A549 (cell line): ENCODE data around the gene NDUFS1. TPM values are rescaled to one million over a fixed set of nuclear protein-coding genes. Genes with fewer than 3 reads are reported as not detected.

Experiments used
- ATAC-seq, 2 experiments: fragments of 200-7000 bp in 1 of 2; fragments of >200 bp in 1 of 2; cut with Nextera tagmentation in 1 of 2; cut with Tn5 transposase in 1 of 2; 3 replicates each; pipeline versions ENCODE4 v1.8.0 to v1.9.1; 2018 to 2020; ENCODE audit warnings: mild to moderate bottlenecking in 1 of 2, moderate library complexity in 1 of 2
- CTCF ChIA-PET: fragments of 300-600 bp; sonication (Branson Sonifier 250); formaldehyde crosslinking; extraction: SDS; loops from one replicate; lab custom pipeline; 2021; ENCODE audit warnings: antibody characterized with exemption, inconsistent platforms; lab: Yijun Ruan, JAX
- POLR2A ChIA-PET: fragments of 350-600 bp; formaldehyde crosslinking; extraction: SDS; loops from one replicate; lab custom pipeline; 2021; ENCODE audit warnings: antibody characterized with exemption, inconsistent platforms; lab: Yijun Ruan, JAX
- DNase-seq, 2 experiments: peaks; one replicate each; pipeline versions ENCODE4 v3.0.0 to v3.0.0-alpha.2; 2011 to 2016; ENCODE audit warnings: low read depth in 1 of 2, low spot score in 1 of 2
- FAIRE-seq: peaks from 2 replicates; lab custom pipeline; 2011; peaks lifted over from hg19 to GRCh38; lab: Jason Lieb, UNC
- H3K27ac ChIP-seq, 2 experiments: fragments of >200 bp; sonication (Bioruptor Twin); formaldehyde crosslinking; 3 replicates each; pipeline ENCODE4 v1.5.1; 2016 to 2017
- H3K4me1 ChIP-seq: fragments of >200 bp; sonication (Bioruptor Twin); formaldehyde crosslinking; 3 replicates; pipeline ENCODE4 v1.6.1; 2016
- H3K4me2 ChIP-seq: fragments of >200 bp; sonication (Bioruptor Twin); formaldehyde crosslinking; 3 replicates; pipeline ENCODE4 v1.6.1; 2016
- H3K4me3 ChIP-seq: fragments of >200 bp; sonication (Bioruptor Twin); formaldehyde crosslinking; 3 replicates; pipeline ENCODE4 v1.5.1; 2016
- H3K9me3 ChIP-seq: fragments of >200 bp; sonication (Bioruptor Twin); formaldehyde crosslinking; 3 replicates; pipeline ENCODE4 v1.6.1; 2016
- BHLHE40 ChIP-seq: IDR thresholded peaks from 2 replicates; pipeline ENCODE4 v1.6.1; 2012; ENCODE audit warnings: low read depth, low read length, inconsistent platforms
- CBX2 ChIP-seq: fragments of 200-600 bp; sonication (generic); IDR thresholded peaks from 2 replicates; pipeline ENCODE4 v1.6.1; 2016; ENCODE audit warnings: low read depth, mild to moderate bottlenecking, borderline replicate concordance
- CTCF ChIP-seq: fragments of >200 bp; sonication (Bioruptor Twin); formaldehyde crosslinking; IDR thresholded peaks from 3 replicates; pipeline ENCODE4 v1.5.1; 2016
- EHF ChIP-seq: fragments of 250-450 bp; sonication (Bioruptor Pico); IDR thresholded peaks from 2 replicates; pipeline ENCODE4 v1.5.0; 2020; ENCODE audit warnings: mild to moderate bottlenecking
- EHMT2 ChIP-seq: fragments of 200-600 bp; sonication (generic); IDR thresholded peaks from 2 replicates; pipeline ENCODE4 v1.6.1; 2016; ENCODE audit warnings: antibody characterized with exemption, low read depth, mild to moderate bottlenecking, moderate library complexity
- ELK1 ChIP-seq: fragments of 150-350 bp; IDR thresholded peaks from 2 replicates; pipeline ENCODE4 v1.6.1; 2014; ENCODE audit warnings: low read depth, mild to moderate bottlenecking, low read length
- EP300 ChIP-seq, 2 experiments: fragments of >200 bp; sonication (Bioruptor Twin); formaldehyde crosslinking; IDR thresholded peaks; 2 replicates in 1 of 2; 3 replicates in 1 of 2; pipeline ENCODE4 v1.6.1; 2016 to 2017
- FOXS1 ChIP-seq: fragments of 250-450 bp; sonication (Bioruptor Pico); IDR thresholded peaks from 2 replicates; pipeline ENCODE4 v1.5.0; 2020; ENCODE audit warnings: mild to moderate bottlenecking, moderate library complexity
- HDAC2 ChIP-seq: fragments of 200-600 bp; sonication (generic); IDR thresholded peaks from 2 replicates; pipeline ENCODE4 v1.6.1; 2016
- HOXA7 ChIP-seq: fragments of 250-450 bp; sonication (Bioruptor Pico); IDR thresholded peaks from 2 replicates; pipeline ENCODE4 v1.5.0; 2020; ENCODE audit warnings: mild to moderate bottlenecking, moderate library complexity
- HOXB13 ChIP-seq: fragments of 250-450 bp; sonication (Bioruptor Pico); IDR thresholded peaks from 2 replicates; pipeline ENCODE4 v1.5.0; 2020; ENCODE audit warnings: low read depth, mild to moderate bottlenecking, moderate library complexity
- HOXB5 ChIP-seq: fragments of 250-450 bp; sonication (Bioruptor Pico); IDR thresholded peaks from 2 replicates; pipeline ENCODE4 v1.5.0; 2020; ENCODE audit warnings: mild to moderate bottlenecking, moderate library complexity
- JUNB ChIP-seq: fragments of >200 bp; sonication (Bioruptor Twin); formaldehyde crosslinking; IDR thresholded peaks from 2 replicates; pipeline ENCODE4 v1.6.1; 2016
- MAFK ChIP-seq: fragments of 450-650 bp; IDR thresholded peaks from 2 replicates; pipeline ENCODE4 v1.6.1; 2014; ENCODE audit not compliant: partially characterized antibody
- MAZ ChIP-seq: fragments of 150-350 bp; IDR thresholded peaks from 2 replicates; pipeline ENCODE4 v1.6.1; 2014; ENCODE audit warnings: antibody characterized with exemption, low read depth, low read length, borderline replicate concordance
- PHF8 ChIP-seq: fragments of 200-600 bp; sonication (generic); IDR thresholded peaks from 2 replicates; pipeline ENCODE4 v1.6.1; 2016; ENCODE audit warnings: low read depth, mild to moderate bottlenecking, antibody characterized with exemption, moderate library complexity, borderline replicate concordance
- RAD21 ChIP-seq, 2 experiments: fragments of >200 bp in 1 of 2; sonication (Bioruptor Twin) in 1 of 2; formaldehyde crosslinking in 1 of 2; IDR thresholded peaks in 1 of 2; conservative IDR thresholded peaks in 1 of 2; 2 replicates in 1 of 2; 3 replicates in 1 of 2; pipeline ENCODE4 v1.6.1; 2012 to 2018; ENCODE audit warnings: inconsistent platforms in 1 of 2
- RARB ChIP-seq: fragments of 250-450 bp; sonication (Bioruptor Pico); IDR thresholded peaks from 2 replicates; pipeline ENCODE4 v1.8.0; 2021; ENCODE audit warnings: mild to moderate bottlenecking, moderate library complexity
- RFX5 ChIP-seq: fragments of 450-650 bp; IDR thresholded peaks from 2 replicates; pipeline ENCODE4 v1.7.1; 2014; ENCODE audit warnings: antibody characterized with exemption, mild to moderate bottlenecking, moderate library complexity
- TFCP2L1 ChIP-seq: fragments of 250-450 bp; sonication (Bioruptor Pico); IDR thresholded peaks from 2 replicates; pipeline ENCODE4 v1.5.0; 2021; ENCODE audit warnings: mild to moderate bottlenecking
- TP53 ChIP-seq: fragments of 250-450 bp; sonication (Bioruptor Pico); IDR thresholded peaks from 2 replicates; pipeline ENCODE4 v1.5.0; 2021; ENCODE audit warnings: mild to moderate bottlenecking, moderate library complexity
- ZFP36 ChIP-seq: fragments of 450-650 bp; IDR thresholded peaks from 2 replicates; pipeline ENCODE4 v1.6.1; 2014; ENCODE audit warnings: borderline replicate concordance; ENCODE audit not compliant: partially characterized antibody
- ZNF302 ChIP-seq: fragments of 250-450 bp; sonication (Bioruptor Pico); IDR thresholded peaks from 2 replicates; pipeline ENCODE4 v1.9.0; 2021; ENCODE audit warnings: inconsistent platforms, mild to moderate bottlenecking, moderate library complexity
- WGBS: methylation state at CpG from one replicate; pipeline ENCODE4 v1.1.6; 2017; ENCODE audit errors: missing lambda C conversion rate; 5-methylcytosine and 5-hydroxymethylcytosine counted together
- polyA plus RNA-seq, 4 experiments: library from polyadenylated mRNA; depleted of rRNA in 3 of 4; stranded (reverse); fragments of >200 nt; fragmentation: RNase III in 1 of 4; extraction: RNeasy Plus Mini Kit Qiagen cat#74134 plus additional on column Dnase treatment in 1 of 4; gene quantifications; 2 replicates in 3 of 4; 3 replicates in 1 of 4; pipeline ENCODE4 v1.2.3, GENCODE V29; 2011 to 2017
- TF ChIP-seq, protein P1 (sequence below): fragments of 250-450 bp; sonication (Bioruptor Pico); IDR thresholded peaks from 2 replicates; pipeline ENCODE4 v1.5.0; 2020; ENCODE audit warnings: low read depth, mild to moderate bottlenecking, moderate library complexity
- TF ChIP-seq, protein P2 (sequence below): fragments of 450-650 bp; IDR thresholded peaks from 2 replicates; pipeline ENCODE4 v1.6.1; 2014; ENCODE audit warnings: antibody characterized with exemption

The NDUFS1 gene
- polyA plus RNA-seq, 2 of the 4 experiments (the other 2 are of a cell fraction) = 86.7 to 134 TPM

DNA sequence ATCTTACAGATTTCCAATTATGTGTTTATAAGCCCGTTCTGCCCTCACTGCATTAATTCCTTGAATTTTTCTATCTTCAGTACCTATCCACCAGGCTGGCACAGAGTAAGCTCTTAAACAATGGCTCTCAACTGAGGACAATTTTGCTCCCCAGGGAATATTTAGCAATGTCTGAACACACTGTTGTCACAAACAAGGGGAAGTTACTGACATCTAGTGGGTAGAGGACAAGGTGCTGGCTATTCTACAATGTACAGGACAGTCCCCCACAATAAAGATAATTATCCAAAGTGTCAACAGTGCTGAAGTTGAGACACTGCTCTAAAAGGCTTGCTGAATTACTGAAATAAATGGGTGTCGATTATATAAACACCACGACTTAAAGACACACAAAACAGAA, 5.0 kb downstream of the NDUFS1 start:
- POLR2A ChIA-PET = no interaction called here
- peak in 1 of 2 experiments; percentile 57; a peak in 3 of 6 replicates for ATAC-seq
- peak in 1 of 2 experiments; percentile 43 for DNase-seq
- CTCF ChIA-PET = interaction anchor here (1.0 kb wide), 1 partner anchor 31 kb away, joined by 3 read pairs; no protein-coding TSS in a partner anchor
- no peak overlapping the region for H3K27ac ChIP-seq
- TF ChIP-seq CTCF (peak; percentile 32), ZNF302 (no peak), RAD21 (conservative IDR thresholded peaks at IDR 0.05 in 1 of 2, IDR thresholded peaks at IDR 0.05 in 1 of 2) (peak; percentile 36 to 45; a peak in 4 of 5 replicates), JUNB (no peak), MAFK (no peak), RARB (no peak), HOXB5 (CRISPR knock-in tag) (no peak), TP53 (CRISPR knock-in tag) (no peak), BHLHE40 (no peak), EHMT2 (no peak)
- H3K4me3 ChIP-seq = no peak overlapping the region
- WGBS = 70% methylated on average over 3 of the region's 3 CpGs
- H3K4me1 ChIP-seq = peaks cover 9% of the 10 kb centered on the region; the same call in 1 of the 3 replicates
- H3K4me2 ChIP-seq = no peak overlapping the region
- FAIRE-seq = no peak
- H3K9me3 ChIP-seq = no peaks in the 10 kb centered on the region

DNA sequence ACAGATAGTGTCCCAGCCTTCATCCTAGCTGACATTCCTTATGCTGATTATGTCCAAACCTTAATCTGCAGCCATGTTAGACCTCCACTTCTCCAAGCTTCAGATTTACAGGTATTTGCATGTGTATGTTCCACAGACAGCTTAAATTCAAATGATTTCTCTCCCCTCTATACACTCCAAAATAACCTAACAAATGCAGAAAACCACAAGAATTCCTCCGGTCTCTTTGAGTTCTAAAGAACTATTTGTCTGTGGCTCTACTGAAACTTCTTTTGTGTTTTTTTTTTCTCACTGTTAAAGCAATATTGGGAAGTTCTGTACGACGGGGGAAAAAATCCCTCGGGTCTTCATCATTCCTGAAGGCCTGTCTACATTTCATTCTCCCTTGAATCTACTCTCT, 8.6 kb downstream of the NDUFS1 start:
- POLR2A ChIA-PET = no interaction called here
- DNase-seq = no peak
- no peaks in the 10 kb centered on the region; the same call in 2 of the 3 replicates for H3K4me1 ChIP-seq
- H3K4me2 ChIP-seq = no peak overlapping the region
- no peaks in the 10 kb centered on the region for H3K9me3 ChIP-seq
- ATAC-seq = no peak
- H3K27ac ChIP-seq = no peak overlapping the region
- CTCF ChIA-PET = interaction anchor here (0.6 kb wide), 1 partner anchor 67 kb away, joined by 3 read pairs; no protein-coding TSS in a partner anchor
- no peak for FAIRE-seq
- 93% methylated on average over 4 of the region's 4 CpGs for WGBS
- no peak for TF ChIP-seq HDAC2
- TF ChIP-seq ZFP36 = no peak
- no peak for TF ChIP-seq EHF (CRISPR knock-in tag)
- TF ChIP-seq RFX5 = no peak
- TF ChIP-seq RARB = no peak
- TF ChIP-seq BHLHE40 = no peak
- TF ChIP-seq CBX2 = no peak
- TF ChIP-seq EP300 (IDR thresholded peaks at IDR 0.05) = no peak
- TF ChIP-seq FOXS1 (CRISPR knock-in tag) = no peak
- no peak for TF ChIP-seq TFCP2L1 (CRISPR knock-in tag)
- no peak for TF ChIP-seq MAZ
- TF ChIP-seq, protein P1, sequence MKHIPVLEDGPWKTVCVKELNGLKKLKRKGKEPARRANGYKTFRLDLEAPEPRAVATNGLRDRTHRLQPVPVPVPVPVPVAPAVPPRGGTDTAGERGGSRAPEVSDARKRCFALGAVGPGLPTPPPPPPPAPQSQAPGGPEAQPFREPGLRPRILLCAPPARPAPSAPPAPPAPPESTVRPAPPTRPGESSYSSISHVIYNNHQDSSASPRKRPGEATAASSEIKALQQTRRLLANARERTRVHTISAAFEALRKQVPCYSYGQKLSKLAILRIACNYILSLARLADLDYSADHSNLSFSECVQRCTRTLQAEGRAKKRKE (CRISPR knock-in tag) = no peak
- no peak overlapping the region for H3K4me3 ChIP-seq

DNA sequence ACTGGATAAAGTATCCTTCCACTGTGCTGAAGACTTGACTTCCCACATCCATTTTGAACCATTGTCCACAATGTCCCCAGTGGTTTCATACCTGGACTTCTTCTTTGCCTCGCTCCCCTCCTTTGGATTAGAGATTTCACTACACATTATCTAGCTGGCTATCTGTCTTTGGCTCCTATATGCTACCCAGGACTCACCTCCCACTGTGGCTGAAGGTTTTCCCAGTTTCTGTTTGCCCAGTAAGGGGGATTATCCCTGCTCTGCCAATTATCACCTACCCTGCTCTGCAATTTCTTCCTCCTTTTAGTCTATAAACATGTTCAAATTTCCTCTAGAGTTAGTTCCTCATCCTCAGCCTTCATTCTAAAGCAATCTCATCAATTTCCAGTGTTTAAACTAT, 9.1 kb downstream of the NDUFS1 start:
- no peaks in the 10 kb centered on the region; the same call in 2 of the 3 replicates for H3K4me1 ChIP-seq
- no peak for DNase-seq
- no peak for ATAC-seq
- WGBS = 95% methylated on average over 1 of the region's 1 CpG
- CTCF ChIA-PET = no interaction called here
- TF ChIP-seq HOXA7 (CRISPR knock-in tag) (no peak), PHF8 (no peak), TP53 (CRISPR knock-in tag) (no peak), ELK1 (no peak), HOXB13 (CRISPR knock-in tag) (no peak)
- TF ChIP-seq, protein P2, sequence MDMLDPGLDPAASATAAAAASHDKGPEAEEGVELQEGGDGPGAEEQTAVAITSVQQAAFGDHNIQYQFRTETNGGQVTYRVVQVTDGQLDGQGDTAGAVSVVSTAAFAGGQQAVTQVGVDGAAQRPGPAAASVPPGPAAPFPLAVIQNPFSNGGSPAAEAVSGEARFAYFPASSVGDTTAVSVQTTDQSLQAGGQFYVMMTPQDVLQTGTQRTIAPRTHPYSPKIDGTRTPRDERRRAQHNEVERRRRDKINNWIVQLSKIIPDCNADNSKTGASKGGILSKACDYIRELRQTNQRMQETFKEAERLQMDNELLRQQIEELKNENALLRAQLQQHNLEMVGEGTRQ = no peak
- H3K4me3 ChIP-seq = no peak overlapping the region
- no peaks in the 10 kb centered on the region for H3K9me3 ChIP-seq
- no peak overlapping the region for H3K4me2 ChIP-seq
- H3K27ac ChIP-seq = no peak overlapping the region
- POLR2A ChIA-PET = no interaction called here
- no peak for FAIRE-seq
